CD14-positive monocyte (primary cell): ENCODE measurements around the gene C19orf12. TPM values are rescaled to one million over a fixed set of nuclear protein-coding genes. Genes with fewer than 3 reads are reported as not detected.

Source experiments
- DNase-seq, 3 donors: peaks; one replicate each; pipeline ENCODE4 v3.0.0-alpha.2; 2011 to 2022
- H2AFZ ChIP-seq: 2 replicates; pipeline ENCODE4 v1.6.0; 2012; ENCODE audit warnings: mild to moderate bottlenecking, low read depth, low read length, inconsistent platforms; ENCODE audit not compliant: insufficient read depth, poor library complexity, severe bottlenecking
- H3K27ac ChIP-seq, 2 donors: 1 replicate in 1 of 2; 2 replicates in 1 of 2; pipeline ENCODE4 v1.5.1; 2012 to 2013; ENCODE audit warnings: low read length in 2 of 2, control low read depth in 1 of 2, inconsistent platforms in 1 of 2, low read depth in 1 of 2, mild to moderate bottlenecking in 1 of 2
- H3K27me3 ChIP-seq, 2 donors: one replicate each; pipeline versions ENCODE4 v1.6.0 to v1.6.1; 2011 to 2013; ENCODE audit warnings: low read length in 2 of 2; ENCODE audit not compliant: control insufficient read depth in 2 of 2, insufficient read depth in 2 of 2
- H3K36me3 ChIP-seq, 2 donors: replicated peaks in 1 of 2; 1 replicate in 1 of 2; 2 replicates in 1 of 2; pipeline versions ENCODE4 v1.5.1 to v1.6.1; 2012 to 2013; ENCODE audit warnings: low read length in 2 of 2, control low read depth in 1 of 2, inconsistent platforms in 1 of 2, mild to moderate bottlenecking in 1 of 2; ENCODE audit not compliant: insufficient read depth in 2 of 2, control insufficient read depth in 1 of 2
- H3K4me1 ChIP-seq, 2 donors: 1 replicate in 1 of 2; 2 replicates in 1 of 2; pipeline versions ENCODE4 v1.5.1 to v1.6.1; 2012 to 2013; ENCODE audit warnings: low read length in 2 of 2, control low read depth in 1 of 2, inconsistent platforms in 1 of 2, mild to moderate bottlenecking in 1 of 2, moderate library complexity in 1 of 2; ENCODE audit not compliant: insufficient read depth in 2 of 2, control insufficient read depth in 1 of 2
- H3K4me2 ChIP-seq: replicated peaks from 2 replicates; pipeline ENCODE3; 2012; ENCODE audit warnings: low read length, moderate library complexity, mild to moderate bottlenecking; ENCODE audit not compliant: poor library complexity, severe bottlenecking; ENCODE audit errors: extremely low read depth
- H3K4me3 ChIP-seq, 3 experiments: fragments of 200-600 bp in 1 of 3; sonication (generic) in 1 of 3; replicated peaks in 1 of 3; 1 replicate in 2 of 3; 2 replicates in 1 of 3; pipeline ENCODE4 v1.5.1; 2011 to 2013; ENCODE audit warnings: low read length in 3 of 3, mild to moderate bottlenecking in 3 of 3, control low read depth in 2 of 3, low read depth in 2 of 3, inconsistent platforms in 1 of 3, moderate library complexity in 1 of 3
- H3K79me2 ChIP-seq: 2 replicates; pipeline ENCODE4 v1.6.0; 2012; ENCODE audit warnings: mild to moderate bottlenecking, control low read depth, inconsistent platforms, low read length, moderate library complexity; ENCODE audit not compliant: insufficient read depth
- H3K9ac ChIP-seq: 2 replicates; pipeline ENCODE4 v1.6.0; 2017; ENCODE audit warnings: low read length, mild to moderate bottlenecking; ENCODE audit not compliant: insufficient read depth, poor library complexity, severe bottlenecking
- H3K9me3 ChIP-seq, 2 donors: replicated peaks in 1 of 2; 1 replicate in 1 of 2; 2 replicates in 1 of 2; pipeline versions ENCODE4 v1.5.1 to v1.6.1; 2012 to 2013; ENCODE audit warnings: low read length in 2 of 2, control low read depth in 1 of 2; ENCODE audit not compliant: control insufficient read depth in 1 of 2, insufficient read depth in 1 of 2
- H4K20me1 ChIP-seq: 2 replicates; pipeline ENCODE4 v1.6.0; 2012; ENCODE audit warnings: mild to moderate bottlenecking, low read length, control low read depth, moderate library complexity; ENCODE audit not compliant: insufficient read depth
- H3K27ac Mint-ChIP-seq, 7 donors: one replicate each; pipeline ENCODE4 v1.8.0; 2020; ENCODE audit warnings: mild to moderate bottlenecking in 7 of 7, mixed read lengths in 7 of 7, moderate library complexity in 6 of 7, inconsistent platforms in 2 of 7
- H3K27me3 Mint-ChIP-seq, 3 donors: one replicate each; pipeline ENCODE4 v1.8.0; 2021 to 2022; ENCODE audit warnings: low read depth in 3 of 3, mild to moderate bottlenecking in 3 of 3, mixed read lengths in 3 of 3, moderate library complexity in 3 of 3, inconsistent platforms in 1 of 3
- H3K36me3 Mint-ChIP-seq, 2 donors: one replicate each; pipeline ENCODE4 v1.8.0; 2020; ENCODE audit warnings: mixed read lengths in 2 of 2, inconsistent platforms in 1 of 2, mild to moderate bottlenecking in 1 of 2
- H3K4me1 Mint-ChIP-seq: one replicate; pipeline ENCODE4 v1.8.0; 2020; ENCODE audit warnings: mild to moderate bottlenecking, mixed read lengths
- H3K4me3 Mint-ChIP-seq, 2 donors: one replicate each; pipeline ENCODE4 v1.8.0; 2020; ENCODE audit warnings: mild to moderate bottlenecking in 2 of 2, mixed read lengths in 2 of 2, moderate library complexity in 1 of 2
- H3K9me3 Mint-ChIP-seq, 7 donors: one replicate each; pipeline ENCODE4 v1.8.0; 2020 to 2022; ENCODE audit warnings: mixed read lengths in 7 of 7, mild to moderate bottlenecking in 6 of 7, moderate library complexity in 6 of 7, inconsistent platforms in 2 of 7
- CTCF ChIP-seq: fragments of 200-600 bp; IDR thresholded peaks from one replicate; pipeline ENCODE4 v1.8.0; 2022; ENCODE audit warnings: antibody characterized with exemption, mild to moderate bottlenecking
- WGBS: methylation state at CpG from one replicate; pipeline ENCODE4 v1.1.5; 2013; ENCODE audit warnings: missing lambda C conversion rate; ENCODE audit not compliant: insufficient coverage; 5-methylcytosine and 5-hydroxymethylcytosine counted together
- intact Hi-C, 2 donors: fragments of 100-400 bp; cut with micrococcal nuclease; formaldehyde crosslinking; loops; one replicate each; pipeline versions ENCODE4 v1.15.0 to v1.15.1; 2023
- polyA plus RNA-seq, 3 donors: library from polyadenylated mRNA; depleted of rRNA in 1 of 3; unstranded in 2 of 3; stranded (reverse) in 1 of 3; fragments of 300-500 nt in 2 of 3; fragments of >200 nt in 1 of 3; fragmentation: Illumina TruSeq in 2 of 3; gene quantifications; 1 replicate in 2 of 3; 2 replicates in 1 of 3; pipeline ENCODE4 v1.2.3, GENCODE V29; 2012 to 2021

Gene C19orf12
- polyA plus RNA-seq, 3 donors: 6.0 to 8.0 (median 6.8) TPM

DNA sequence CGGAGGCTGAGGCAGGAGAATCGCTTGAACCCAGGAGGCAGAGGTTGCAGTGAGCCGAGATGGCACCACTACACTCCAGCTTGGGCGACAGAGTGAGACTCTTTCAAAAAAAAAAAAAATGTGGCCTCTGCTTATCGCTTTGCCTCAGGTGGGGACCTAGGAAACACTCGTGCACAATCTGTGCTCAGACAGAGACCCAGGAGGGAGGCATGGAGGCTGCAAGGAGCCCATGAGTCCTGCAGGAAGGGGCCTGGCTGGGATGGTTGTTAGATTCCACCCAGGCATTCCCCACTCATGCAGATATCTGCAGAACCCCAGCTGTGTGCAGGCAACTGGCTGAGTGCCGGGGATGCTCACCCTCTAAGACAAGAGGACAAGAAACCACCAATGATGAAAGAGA, 43.8 kb upstream of the C19orf12 start:
- Histone ChIP-seq H3K79me2 (no peaks in the 10 kb centered on the region), H3K27me3 (peaks cover 0 to 3% of the 10 kb centered on the region in 2 donors), H2AFZ (no peak overlapping the region), H3K4me3 (no peak overlapping the region), H3K9me3 (no peaks in the 10 kb centered on the region), H3K4me2 (no peak overlapping the region), H3K9ac (no peak overlapping the region), H3K4me1 (peaks cover 0 to 6% of the 10 kb centered on the region in 2 donors), H4K20me1 (no peaks in the 10 kb centered on the region), H3K36me3 (no peaks in the 10 kb centered on the region), H3K27ac (no peak overlapping the region)
- no peak for DNase-seq
- Mint-ChIP-seq H3K27ac (no peak overlapping the region), H3K36me3 (no peaks in the 10 kb centered on the region), H3K4me3 (no peak overlapping the region), H3K27me3 (peaks cover 5 to 9% (median 6%) of the 10 kb centered on the region in 3 donors), H3K4me1 (peaks cover 3% of the 10 kb centered on the region), H3K9me3 (no peaks in the 10 kb centered on the region)
- intact Hi-C loops: no loop called here
- WGBS: 91% methylated on average over 5 of the region's 7 CpGs
- no peak for TF ChIP-seq CTCF

DNA sequence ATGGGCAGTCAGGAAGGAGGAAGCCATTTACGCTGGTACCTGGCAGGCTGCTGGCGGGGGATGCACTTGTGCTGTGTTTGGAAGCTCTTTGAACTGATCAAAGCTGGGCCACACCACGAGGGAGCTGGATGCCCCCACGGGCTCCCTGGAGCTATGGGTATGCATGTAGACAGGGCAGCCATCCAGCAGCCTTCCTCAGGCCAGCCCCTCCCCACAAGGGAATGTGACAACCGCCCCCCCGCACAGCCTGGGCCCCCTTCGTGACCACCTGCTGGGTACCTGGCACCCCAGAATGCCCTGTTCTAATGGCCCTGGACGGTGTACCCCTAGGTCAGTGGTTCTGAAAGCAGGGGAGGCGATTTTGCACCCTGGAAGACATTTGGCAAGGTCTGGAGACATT, 42.5 kb upstream of the C19orf12 start:
- TF ChIP-seq CTCF: no peak
- Histone ChIP-seq H3K4me1 (peaks cover 0 to 6% of the 10 kb centered on the region in 2 donors), H3K9me3 (no peaks in the 10 kb centered on the region), H3K36me3 (no peaks in the 10 kb centered on the region), H4K20me1 (no peaks in the 10 kb centered on the region), H3K9ac (no peak overlapping the region), H3K4me2 (no peak overlapping the region), H3K79me2 (no peaks in the 10 kb centered on the region), H3K27ac (no peak overlapping the region), H3K27me3 (peaks cover 0 to 3% of the 10 kb centered on the region in 2 donors), H3K4me3 (no peak overlapping the region), H2AFZ (no peak overlapping the region)
- Mint-ChIP-seq H3K36me3 (no peaks in the 10 kb centered on the region), H3K9me3 (no peaks in the 10 kb centered on the region), H3K27me3 (peaks cover 5 to 6% (median 5%) of the 10 kb centered on the region in 3 donors), H3K4me1 (peaks cover 3% of the 10 kb centered on the region), H3K27ac (no peak overlapping the region), H3K4me3 (no peak overlapping the region)
- no peak for DNase-seq
- intact Hi-C loops: no loop called here
- WGBS: 90% methylated on average over 9 of the region's 9 CpGs
